ENCODE measurements around the gene TRIM71.

TRIM71 gene

DNA sequence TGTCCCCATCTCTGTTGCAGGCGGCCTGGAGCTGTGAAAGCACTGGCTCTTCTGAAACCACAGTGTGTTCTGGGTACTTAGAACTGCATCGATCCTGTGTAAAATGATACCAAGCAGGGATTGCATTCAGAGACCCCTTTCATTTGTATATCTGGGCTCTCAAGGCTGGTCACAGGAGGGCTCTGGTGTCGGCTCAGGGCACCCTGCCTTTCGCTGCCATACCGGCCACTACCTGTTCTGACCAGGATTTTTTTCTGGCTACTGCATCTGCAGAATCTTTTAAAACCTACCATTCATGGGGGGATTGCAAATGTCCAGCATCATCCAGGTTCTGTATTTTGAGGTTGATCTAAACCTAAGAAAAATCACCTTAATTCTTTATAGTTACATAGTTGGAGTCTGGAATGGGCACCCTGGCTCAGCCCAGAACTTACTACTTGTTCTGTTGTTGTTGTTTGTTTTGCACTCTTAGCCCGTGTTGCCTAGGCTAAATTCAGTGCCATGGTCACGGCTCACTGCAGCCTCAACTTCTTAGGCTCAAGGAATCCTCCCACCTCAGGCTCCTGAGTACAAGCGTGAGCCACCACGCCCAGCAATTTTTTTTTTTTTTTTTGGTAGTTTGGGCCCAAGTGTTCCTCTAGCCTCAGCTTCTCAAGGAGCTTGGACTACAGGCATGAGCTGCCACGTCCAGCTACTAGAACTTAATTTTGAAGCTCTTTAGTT, 52.7 kb downstream of the TRIM71 start:
- Histone ChIP-seq H3K9me3 (no peaks in the 10 kb centered on the region), H3K4me1 (no peaks in the 10 kb centered on the region), H3K4me3 (ENCODE audit: low read depth, low read length) (no peak overlapping the region), H3K27me3 (no peaks in the 10 kb centered on the region), H3K36me3 (no peaks in the 10 kb centered on the region)
- DNase-seq = no peak
- no peak for TF ChIP-seq CTCF (IDR thresholded peaks at IDR 0.05; ENCODE audit: low read depth, low read length)

GRCh38 chr3:32871273-32871672, 53.5 kb downstream of the TRIM71 start:
- DNase-seq = no peak
- no peaks in the 10 kb centered on the region for H3K9me3 ChIP-seq
- no peaks in the 10 kb centered on the region for H3K36me3 ChIP-seq
- H3K4me1 ChIP-seq = no peaks in the 10 kb centered on the region
- no peak for TF ChIP-seq CTCF (IDR thresholded peaks at IDR 0.05; ENCODE audit: low read depth, low read length)
- H3K4me3 ChIP-seq (ENCODE audit: low read depth, low read length) = no peak overlapping the region
- no peaks in the 10 kb centered on the region for H3K27me3 ChIP-seq

GRCh38 chr3:32872487-32873382, 54.9 kb downstream of the TRIM71 start:
- H3K9me3 ChIP-seq = no peaks in the 10 kb centered on the region
- no peaks in the 10 kb centered on the region for H3K36me3 ChIP-seq
- no peak for DNase-seq

GRCh38 chr3:32873531-32874130, 55.8 kb downstream of the TRIM71 start:
- TF ChIP-seq CTCF (IDR thresholded peaks at IDR 0.05; ENCODE audit: low read depth, low read length) = no peak
- Histone ChIP-seq H3K36me3 (no peaks in the 10 kb centered on the region), H3K4me3 (ENCODE audit: low read depth, low read length) (no peak overlapping the region), H3K9me3 (no peaks in the 10 kb centered on the region), H3K4me1 (no peaks in the 10 kb centered on the region), H3K27me3 (no peaks in the 10 kb centered on the region)
- no peak for DNase-seq

More at GRCh38 chr3:32872487-32873382, 54.9 kb downstream of the TRIM71 start:
- no peaks in the 10 kb centered on the region for H3K27me3 ChIP-seq
- H3K4me3 ChIP-seq (ENCODE audit: low read depth, low read length) = no peak overlapping the region
- no peak for TF ChIP-seq CTCF (IDR thresholded peaks at IDR 0.05; ENCODE audit: low read depth, low read length)
- H3K4me1 ChIP-seq = no peaks in the 10 kb centered on the region

DNA sequence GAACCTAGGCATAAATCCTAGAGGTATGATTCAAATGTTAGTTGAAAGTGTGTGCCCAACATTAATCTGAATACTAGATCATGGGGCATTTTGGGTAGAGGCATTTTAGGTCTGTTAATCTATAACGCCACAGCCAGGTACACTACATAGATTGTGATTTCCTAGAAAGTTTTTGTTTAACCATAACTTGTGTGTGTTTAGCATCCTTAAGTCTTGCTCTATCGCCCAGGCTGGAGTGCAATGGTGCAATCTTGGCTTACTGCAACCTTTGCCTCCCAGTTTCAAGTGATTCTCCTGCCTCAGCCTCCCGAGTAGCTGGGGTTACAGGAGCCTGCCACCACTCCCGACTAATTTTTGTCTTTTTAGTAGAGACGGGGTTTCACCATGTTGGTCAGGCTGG, 59.1 kb downstream of the TRIM71 start:
- Histone ChIP-seq H3K4me3 (ENCODE audit: low read depth, low read length) (no peak overlapping the region), H3K4me1 (no peaks in the 10 kb centered on the region), H3K9me3 (no peaks in the 10 kb centered on the region), H3K36me3 (no peaks in the 10 kb centered on the region), H3K27me3 (no peaks in the 10 kb centered on the region)
- no peak for TF ChIP-seq CTCF (IDR thresholded peaks at IDR 0.05; ENCODE audit: low read depth, low read length)
- DNase-seq = no peak

All from BE2C (cell line).